Peyer's patch (tissue), 4 donors: ENCODE measurements around the gene MYOC.

ENCODE experiments used
- CTCF ChIP-seq, 6 experiments: fragments of 450-650 bp in 4 of 6; fragments of 200-600 bp in 2 of 6; sonication (generic) in 1 of 6; IDR thresholded peaks; one replicate each; pipeline ENCODE4 v1.5.1; 2017 to 2019; ENCODE audit warnings: antibody characterized with exemption in 6 of 6, mild to moderate bottlenecking in 3 of 6, moderate library complexity in 1 of 6
- POLR2A ChIP-seq, 2 donors: fragments of 450-650 bp; IDR thresholded peaks; one replicate each; pipeline ENCODE4 v1.5.1; 2017; ENCODE audit warnings: antibody characterized with exemption in 2 of 2, mild to moderate bottlenecking in 2 of 2, moderate library complexity in 2 of 2

GRCh38 chr1:171600862-171601261 is 51.6 kb downstream of the MYOC start:
- TF ChIP-seq CTCF (IDR thresholded peaks at IDR 0.05) (no peak), POLR2A (IDR thresholded peaks at IDR 0.05) (no peak)
